GM12878 (cell line): ENCODE measurements around the gene NEO1. TPM values are rescaled to one million over a fixed set of nuclear protein-coding genes. Genes with fewer than 3 reads are reported as not detected.

Experiments used
- ATAC-seq: fragments of 200-7000 bp; cut with Tn5 transposase; 3 replicates; pipeline ENCODE4 v1.9.1; 2020; ENCODE audit warnings: mild to moderate bottlenecking, moderate library complexity
- BruUV-seq: library from RNA; stranded (reverse); fragments of 400-500 nt; replicated peaks from 2 replicates; lab custom pipeline; 2021; lab: Mats Ljungman, UMichigan
- CTCF ChIA-PET: fragments of 300-600 bp; sonication (Branson Sonifier 250); formaldehyde crosslinking; extraction: SDS; loops from one replicate; lab custom pipeline; 2021; ENCODE audit warnings: inconsistent platforms; lab: Yijun Ruan, JAX
- POLR2A ChIA-PET: fragments of 350-600 bp; formaldehyde crosslinking; extraction: SDS; loops from one replicate; lab custom pipeline; 2021; ENCODE audit warnings: inconsistent platforms; lab: Charles Lee
- RAD21 ChIA-PET: fragments of 300-600 bp; sonication (Branson Sonifier 250); formaldehyde crosslinking; loops from one replicate; lab custom pipeline; 2023; ENCODE audit warnings: antibody characterized with exemption; ENCODE audit not compliant: unreplicated experiment; lab: Charles Lee
- SMC1A ChIA-PET: fragments of 300-600 bp; sonication (Branson Sonifier 250); formaldehyde crosslinking; loops from one replicate; lab custom pipeline; 2023; ENCODE audit not compliant: unreplicated experiment, uncharacterized antibody; lab: Charles Lee
- DNase-seq: peaks from one replicate; pipeline ENCODE4 v3.0.0-alpha.2; 2011; ENCODE audit warnings: low read depth, low spot score
- FAIRE-seq: peaks from 3 replicates; lab custom pipeline; 2011; peaks lifted over from hg19 to GRCh38; lab: Jason Lieb, UNC
- H2AFZ ChIP-seq: 2 replicates; pipeline ENCODE4 v1.6.0; 2011; ENCODE audit warnings: low read depth, low read length, control low read depth; ENCODE audit not compliant: control insufficient read depth
- H3K27ac ChIP-seq: 2 replicates; pipeline ENCODE4 v1.5.1; 2011; ENCODE audit warnings: control low read depth; ENCODE audit not compliant: control insufficient read depth, insufficient read depth
- H3K27me3 ChIP-seq, 2 experiments: replicated peaks in 1 of 2; 2 replicates each; pipeline versions ENCODE4 v1.6.0 to v1.6.1; 2011; ENCODE audit warnings: low read length in 1 of 2; ENCODE audit not compliant: control insufficient read depth in 2 of 2, insufficient read depth in 2 of 2
- H3K36me3 ChIP-seq, 2 experiments: 2 replicates each; pipeline ENCODE4 v1.5.1; 2011; ENCODE audit warnings: low read length in 1 of 2; ENCODE audit not compliant: control insufficient read depth in 2 of 2, insufficient read depth in 2 of 2
- H3K4me1 ChIP-seq: 2 replicates; pipeline ENCODE4 v1.6.1; 2011; ENCODE audit warnings: mild to moderate bottlenecking, low read length, moderate library complexity, mixed read lengths; ENCODE audit not compliant: control insufficient read depth, insufficient read depth
- H3K4me2 ChIP-seq: 2 replicates; pipeline ENCODE4 v1.6.0; 2011; ENCODE audit warnings: control low read depth; ENCODE audit not compliant: control insufficient read depth, insufficient read depth
- H3K4me3 ChIP-seq: fragments of 200-600 bp; sonication (generic); 2 replicates; pipeline ENCODE4 v1.5.1; 2016
- H3K79me2 ChIP-seq: 2 replicates; pipeline ENCODE4 v1.6.0; 2011; ENCODE audit warnings: low read length; ENCODE audit not compliant: control insufficient read depth, insufficient read depth
- H3K9ac ChIP-seq: 2 replicates; pipeline ENCODE4 v1.8.0; 2011; ENCODE audit warnings: low read length, control low read depth, mixed read lengths; ENCODE audit not compliant: control insufficient read depth, insufficient read depth
- H3K9me3 ChIP-seq: replicated peaks from 3 replicates; pipeline ENCODE4 v1.5.1; 2011; ENCODE audit warnings: mild to moderate bottlenecking, low read length; ENCODE audit not compliant: control insufficient read depth, insufficient read depth
- H4K20me1 ChIP-seq: 2 replicates; pipeline ENCODE4 v1.6.0; 2011; ENCODE audit not compliant: control insufficient read depth, insufficient read depth
- CBX5 ChIP-seq: sonication (generic); IDR thresholded peaks from 2 replicates; pipeline ENCODE4 v1.6.1; 2016; ENCODE audit warnings: low read depth, moderate library complexity, mild to moderate bottlenecking, inconsistent platforms
- E2F8 ChIP-seq: fragments of 450-650 bp; IDR thresholded peaks from 2 replicates; pipeline ENCODE4 v1.6.1; 2018; ENCODE audit warnings: mild to moderate bottlenecking, low read depth, moderate library complexity; ENCODE audit not compliant: partially characterized antibody
- ESRRA ChIP-seq: IDR thresholded peaks from 2 replicates; pipeline ENCODE4 v1.6.1; 2012; ENCODE audit warnings: mild to moderate bottlenecking, low read length, improper control_type of control experiment
- GATAD2B ChIP-seq: fragments of 450-650 bp; conservative IDR thresholded peaks from 2 replicates; pipeline ENCODE4 v1.6.1; 2017; ENCODE audit warnings: low read depth, mild to moderate bottlenecking, moderate library complexity
- KAT2A ChIP-seq: conservative IDR thresholded peaks from 2 replicates; pipeline ENCODE4 v1.6.1; 2011; ENCODE audit warnings: low read depth, low read length; ENCODE audit not compliant: control insufficient read depth
- NR2F1 ChIP-seq: fragments of 450-650 bp; conservative IDR thresholded peaks from 2 replicates; pipeline ENCODE4 v1.6.1; 2017; ENCODE audit warnings: mild to moderate bottlenecking
- RAD21 ChIP-seq: IDR thresholded peaks from 2 replicates; pipeline ENCODE4 v1.6.1; 2011; ENCODE audit warnings: mild to moderate bottlenecking, low read depth, low read length, moderate library complexity; ENCODE audit not compliant: insufficient read depth
- ZZZ3 ChIP-seq: IDR thresholded peaks from 2 replicates; pipeline ENCODE4 v1.6.1; 2011; ENCODE audit warnings: low read depth; ENCODE audit not compliant: control insufficient read depth, insufficient read length
- WGBS: methylation state at CpG from one replicate; pipeline ENCODE4 v1.1.6; 2016; ENCODE audit warnings: low lambda C conversion rate; ENCODE audit not compliant: insufficient replicate concordance, insufficient coverage; ENCODE audit errors: missing lambda C conversion rate; 5-methylcytosine and 5-hydroxymethylcytosine counted together
- in situ Hi-C: fragments of 300-500 bp; cut with MboI; formaldehyde crosslinking; loops from 9 replicates; pipeline ENCODE4 v1.14.3; 2018; ENCODE audit warnings: mixed read lengths
- intact Hi-C: fragments of 100-400 bp; cut with micrococcal nuclease; formaldehyde crosslinking; loops from one replicate; pipeline ENCODE4 v1.14.2; 2022; ENCODE audit not compliant: unreplicated experiment
- polyA plus RNA-seq, 11 experiments: library from polyadenylated mRNA; depleted of rRNA in 4 of 11; unstranded in 6 of 11; stranded (reverse) in 5 of 11; fragments of >200 nt; fragmentation: Nextera tagmentation in 4 of 11; fragmentation: Illumina TruSeq in 1 of 11; extraction: Ambion mirVana in 4 of 11; extraction: Trizol in 1 of 11; gene quantifications; 1 replicate in 1 of 11; 2 replicates in 10 of 11; pipeline versions ENCODE4 v1.2.1 to v1.2.3, GENCODE V29; 2011 to 2016; ENCODE audit warnings: inconsistent platforms in 2 of 11, missing spikeins in 2 of 11, low read depth in 1 of 11
- total RNA-seq, 4 experiments: library from RNA; depleted of rRNA in 3 of 4; stranded (reverse); fragments of >200 nt in 3 of 4; fragmentation: Illumina TruSeq in 1 of 4; extraction: Trizol in 1 of 4; gene quantifications; 2 replicates each; pipeline versions ENCODE4 v1.2.1 to v1.2.3, GENCODE V29; 2013 to 2021

NEO1 gene
- total and polyA plus RNA-seq, 10 of the 15 experiments (the other 5 are each of a cell fraction or from before 2014, with no cell fraction given), result 0.03 to 2.0 (median 0.32) TPM

- BruUV-seq, result no TSS peak
- FAIRE-seq, result no peak
- Histone ChIP-seq H4K20me1 (no peaks in the 10 kb centered on the region), H3K4me1 (no peaks in the 10 kb centered on the region), H3K9me3 (no peaks in the 10 kb centered on the region), H3K4me3 (no peak overlapping the region), H2AFZ (no peak overlapping the region), H3K36me3 (no peaks in the 10 kb centered on the region), H3K27ac (no peak overlapping the region), H3K27me3 (no peaks in the 10 kb centered on the region; a peak in 1 of 4 replicates), H3K4me2 (no peak overlapping the region), H3K9ac (no peak overlapping the region), H3K79me2 (no peaks in the 10 kb centered on the region)
- SMC1A ChIA-PET, result no interaction called here
- no peak for DNase-seq
- ATAC-seq, result no peak
- CTCF ChIA-PET, result no interaction called here
- POLR2A ChIA-PET, result no interaction called here
- intact Hi-C loops (no loop called here), in situ Hi-C loops (no loop called here)
- RAD21 ChIA-PET, result no interaction called here
- TF ChIP-seq E2F8, result no peak
- no peak for TF ChIP-seq GATAD2B
- TF ChIP-seq RAD21, result no peak
- no peak for TF ChIP-seq ESRRA
- TF ChIP-seq NR2F1, result no peak
- 0% methylated on average over 1 of the region's 1 CpG for WGBS
Measured at GRCh38 chr15:73130830-73131229, 78.6 kb downstream of the NEO1 start.

GRCh38 chr15:73134196-73134595 is 81.9 kb downstream of the NEO1 start:
- ChIA-PET SMC1A (interaction anchor here (0.7 kb wide), 1 partner anchor 137 kb away, joined by 3 read pairs; no protein-coding TSS in a partner anchor), CTCF (no interaction called here), POLR2A (no interaction called here), RAD21 (no interaction called here)
- Histone ChIP-seq H3K4me3 (no peak overlapping the region), H3K9ac (no peak overlapping the region), H3K4me1 (no peaks in the 10 kb centered on the region), H3K36me3 (no peaks in the 10 kb centered on the region), H2AFZ (no peak overlapping the region), H3K9me3 (no peaks in the 10 kb centered on the region), H3K4me2 (no peak overlapping the region), H3K79me2 (no peaks in the 10 kb centered on the region), H3K27me3 (no peaks in the 10 kb centered on the region; a peak in 1 of 4 replicates), H4K20me1 (no peaks in the 10 kb centered on the region), H3K27ac (no peak overlapping the region)
- intact Hi-C loops (no loop called here), in situ Hi-C loops (no loop called here)
- no peak for ATAC-seq
- WGBS, result 0% methylated on average over 1 of the region's 1 CpG
- no peak for FAIRE-seq
- no peak for DNase-seq
- no TSS peak for BruUV-seq
- no peak for TF ChIP-seq ZZZ3
- no peak for TF ChIP-seq GATAD2B
- no peak for TF ChIP-seq KAT2A
- TF ChIP-seq CBX5, result no peak
